Lower leg skin (tissue), 3 donors: ENCODE measurements around the gene GOLGA3.

ENCODE experiments used
- CTCF ChIP-seq, 3 donors: fragments of 450-650 bp; IDR thresholded peaks; one replicate each; pipeline ENCODE4 v1.5.1; 2016; ENCODE audit warnings: antibody characterized with exemption in 3 of 3, mild to moderate bottlenecking in 3 of 3, moderate library complexity in 2 of 3
- POLR2A ChIP-seq, 2 donors: fragments of 450-650 bp; IDR thresholded peaks; one replicate each; pipeline ENCODE4 v1.6.1; 2016 to 2017; ENCODE audit warnings: antibody characterized with exemption in 2 of 2, mild to moderate bottlenecking in 1 of 2, moderate library complexity in 1 of 2

- TF ChIP-seq CTCF (IDR thresholded peaks at IDR 0.05), result no peak
- TF ChIP-seq POLR2A (IDR thresholded peaks at IDR 0.05), result no peak
Measured at GRCh38 chr12:132858718-132859266, 30.1 kb upstream of the GOLGA3 start.
